HepG2 (cell line): ENCODE measurements around the gene FRMD3. TPM values are rescaled to one million over a fixed set of nuclear protein-coding genes. Genes with fewer than 3 reads are reported as not detected.

Experiments used
- AHR ChIP-seq: IDR thresholded peaks from 2 replicates; pipeline ENCODE4 v1.6.1; 2018; ENCODE audit warnings: missing genetic modification reagents, missing compliant biosample characterization
- BCLAF1 ChIP-seq: fragments of 450-650 bp; IDR thresholded peaks from 2 replicates; pipeline ENCODE4 v1.6.1; 2017; ENCODE audit warnings: mild to moderate bottlenecking
- ELF3 ChIP-seq: IDR thresholded peaks from 2 replicates; pipeline ENCODE4 v1.6.1; 2016; ENCODE audit warnings: missing genetic modification reagents, missing compliant biosample characterization
- ETV5 ChIP-seq: IDR thresholded peaks from 2 replicates; pipeline ENCODE4 v1.6.1; 2018; ENCODE audit warnings: missing biosample characterization, missing genetic modification reagents, inconsistent platforms, borderline replicate concordance
- GABPB1 ChIP-seq: IDR thresholded peaks from 2 replicates; pipeline ENCODE4 v1.6.1; 2016; ENCODE audit warnings: mild to moderate bottlenecking, missing genetic modification reagents, moderate library complexity, missing compliant biosample characterization
- HBP1 ChIP-seq: IDR thresholded peaks from 2 replicates; pipeline ENCODE4 v1.6.1; 2016; ENCODE audit warnings: low read depth, control low read depth
- NAIF1 ChIP-seq: sonication (generic); formaldehyde crosslinking; IDR thresholded peaks from 2 replicates; pipeline ENCODE4 v1.5.0; 2020; ENCODE audit warnings: mild to moderate bottlenecking, missing genetic modification reagents, borderline replicate concordance
- NCOA2 ChIP-seq: sonication (generic); formaldehyde crosslinking; IDR thresholded peaks from 2 replicates; pipeline ENCODE4 v1.8.0; 2022; ENCODE audit warnings: inconsistent platforms
- RXRB ChIP-seq: IDR thresholded peaks from 2 replicates; pipeline ENCODE4 v1.6.1; 2016; ENCODE audit warnings: borderline replicate concordance, missing genetic modification reagents, missing compliant biosample characterization
- SNRNP70 ChIP-seq: fragments of 200-400 bp; formaldehyde crosslinking; IDR thresholded peaks from 2 replicates; pipeline ENCODE4 v1.6.1; 2017; ENCODE audit warnings: mild to moderate bottlenecking, low read depth, low read length, moderate library complexity
- TAF1 ChIP-seq: sonication (generic); formaldehyde crosslinking; IDR thresholded peaks from 2 replicates; pipeline ENCODE4 v1.4.0; 2020; ENCODE audit warnings: missing genetic modification reagents
- WIZ ChIP-seq: sonication (generic); formaldehyde crosslinking; IDR thresholded peaks from 2 replicates; pipeline ENCODE4 v1.5.1; 2020; ENCODE audit warnings: mild to moderate bottlenecking, missing genetic modification reagents
- ZC3H13 ChIP-seq: sonication (generic); formaldehyde crosslinking; IDR thresholded peaks from 2 replicates; pipeline ENCODE4 v1.8.1; 2023; ENCODE audit warnings: mild to moderate bottlenecking, missing genetic modification reagents, moderate library complexity
- ZFP36L1 ChIP-seq: sonication (generic); formaldehyde crosslinking; IDR thresholded peaks from 2 replicates; pipeline ENCODE4 v1.8.0; 2022; ENCODE audit warnings: mild to moderate bottlenecking, missing genetic modification reagents, moderate library complexity
- ZNF331 ChIP-seq: sonication (generic); formaldehyde crosslinking; IDR thresholded peaks from 2 replicates; pipeline ENCODE4 v1.4.0; 2020; ENCODE audit warnings: missing genetic modification reagents
- ZNF335 ChIP-seq: sonication (generic); formaldehyde crosslinking; IDR thresholded peaks from 2 replicates; pipeline ENCODE4 v1.4.0; 2020; ENCODE audit warnings: missing genetic modification reagents
- ZNF550 ChIP-seq: sonication (generic); formaldehyde crosslinking; IDR thresholded peaks from 2 replicates; pipeline ENCODE4 v1.4.0; 2020; ENCODE audit warnings: mild to moderate bottlenecking, missing genetic modification reagents, borderline replicate concordance
- ZNF598 ChIP-seq: sonication (generic); formaldehyde crosslinking; IDR thresholded peaks from 2 replicates; pipeline ENCODE4 v1.5.1; 2020; ENCODE audit warnings: mild to moderate bottlenecking, missing genetic modification reagents, borderline replicate concordance
- polyA plus RNA-seq, 8 experiments: library from polyadenylated mRNA; depleted of rRNA in 3 of 8; stranded (reverse) in 7 of 8; unstranded in 1 of 8; fragments of >200 nt; fragmentation: Illumina TruSeq in 4 of 8; extraction: Trizol in 4 of 8; gene quantifications; 2 replicates each; pipeline versions ENCODE4 v1.2.1 to v1.2.3, GENCODE V29; 2011 to 2016; ENCODE audit warnings: low read depth in 4 of 8, missing spikeins in 1 of 8, mixed read lengths in 1 of 8; ENCODE audit not compliant: insufficient read depth in 1 of 8
- total RNA-seq, 5 experiments: library from RNA; depleted of rRNA; stranded (reverse); fragments of >200 nt; fragmentation: Illumina TruSeq; extraction: Trizol; gene quantifications; 2 replicates each; pipeline ENCODE4 v1.2.3, GENCODE V29; 2016; ENCODE audit warnings: low read depth in 1 of 5
- TF ChIP-seq, protein P1 (sequence below): sonication (generic); formaldehyde crosslinking; IDR thresholded peaks from 2 replicates; pipeline ENCODE4 v1.4.0; 2020; ENCODE audit warnings: missing genetic modification reagents, borderline replicate concordance
- TF ChIP-seq, protein P2 (sequence below): sonication (generic); formaldehyde crosslinking; IDR thresholded peaks from 2 replicates; pipeline ENCODE4 v1.5.0; 2020; ENCODE audit warnings: missing genetic modification reagents
- TF ChIP-seq, protein P3 (sequence below): sonication (generic); formaldehyde crosslinking; IDR thresholded peaks from 2 replicates; pipeline ENCODE4 v1.4.0; 2020; ENCODE audit warnings: missing genetic modification reagents

Gene FRMD3
- total and polyA plus RNA-seq, 2 of the 13 experiments (the other 11 are each of a cell fraction or from before 2014, with no cell fraction given): 3.2 to 7.7 TPM

- TF ChIP-seq ZC3H13 (CRISPR knock-in tag) (no peak), WIZ (CRISPR knock-in tag) (0 out of 2 replicates have a peak, but pooled peaks have one; percentile 46), TAF1 (CRISPR knock-in tag) (peak; percentile 19; the same call in 1 of the 2 replicates), AHR (CRISPR knock-in tag) (no peak), GABPB1 (CRISPR knock-in tag) (peak; percentile 35; the same call in 1 of the 2 replicates), ZNF331 (CRISPR knock-in tag) (peak; percentile 63), ZNF335 (peak; percentile 85), NAIF1 (CRISPR knock-in tag) (no peak), ZFP36L1 (CRISPR knock-in tag) (0 out of 2 replicates have a peak, but pooled peaks have one; percentile 1), ZNF550 (CRISPR knock-in tag) (no peak), NCOA2 (CRISPR knock-in tag) (no peak), RXRB (CRISPR knock-in tag) (no peak), ELF3 (peak; percentile 36; the same call in 1 of the 2 replicates), ZNF598 (CRISPR knock-in tag) (no peak), ETV5 (CRISPR knock-in tag) (peak; percentile 43; the same call in 1 of the 2 replicates), BCLAF1 (no peak), SNRNP70 (no peak), HBP1 (CRISPR knock-in tag) (no peak)
- TF ChIP-seq, protein P1, sequence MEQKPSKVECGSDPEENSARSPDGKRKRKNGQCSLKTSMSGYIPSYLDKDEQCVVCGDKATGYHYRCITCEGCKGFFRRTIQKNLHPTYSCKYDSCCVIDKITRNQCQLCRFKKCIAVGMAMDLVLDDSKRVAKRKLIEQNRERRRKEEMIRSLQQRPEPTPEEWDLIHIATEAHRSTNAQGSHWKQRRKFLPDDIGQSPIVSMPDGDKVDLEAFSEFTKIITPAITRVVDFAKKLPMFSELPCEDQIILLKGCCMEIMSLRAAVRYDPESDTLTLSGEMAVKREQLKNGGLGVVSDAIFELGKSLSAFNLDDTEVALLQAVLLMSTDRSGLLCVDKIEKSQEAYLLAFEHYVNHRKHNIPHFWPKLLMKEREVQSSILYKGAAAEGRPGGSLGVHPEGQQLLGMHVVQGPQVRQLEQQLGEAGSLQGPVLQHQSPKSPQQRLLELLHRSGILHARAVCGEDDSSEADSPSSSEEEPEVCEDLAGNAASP: no peak
- TF ChIP-seq, protein P2, sequence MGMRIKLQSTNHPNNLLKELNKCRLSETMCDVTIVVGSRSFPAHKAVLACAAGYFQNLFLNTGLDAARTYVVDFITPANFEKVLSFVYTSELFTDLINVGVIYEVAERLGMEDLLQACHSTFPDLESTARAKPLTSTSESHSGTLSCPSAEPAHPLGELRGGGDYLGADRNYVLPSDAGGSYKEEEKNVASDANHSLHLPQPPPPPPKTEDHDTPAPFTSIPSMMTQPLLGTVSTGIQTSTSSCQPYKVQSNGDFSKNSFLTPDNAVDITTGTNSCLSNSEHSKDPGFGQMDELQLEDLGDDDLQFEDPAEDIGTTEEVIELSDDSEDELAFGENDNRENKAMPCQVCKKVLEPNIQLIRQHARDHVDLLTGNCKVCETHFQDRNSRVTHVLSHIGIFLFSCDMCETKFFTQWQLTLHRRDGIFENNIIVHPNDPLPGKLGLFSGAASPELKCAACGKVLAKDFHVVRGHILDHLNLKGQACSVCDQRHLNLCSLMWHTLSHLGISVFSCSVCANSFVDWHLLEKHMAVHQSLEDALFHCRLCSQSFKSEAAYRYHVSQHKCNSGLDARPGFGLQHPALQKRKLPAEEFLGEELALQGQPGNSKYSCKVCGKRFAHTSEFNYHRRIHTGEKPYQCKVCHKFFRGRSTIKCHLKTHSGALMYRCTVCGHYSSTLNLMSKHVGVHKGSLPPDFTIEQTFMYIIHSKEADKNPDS (CRISPR knock-in tag): no peak
- TF ChIP-seq, protein P3, sequence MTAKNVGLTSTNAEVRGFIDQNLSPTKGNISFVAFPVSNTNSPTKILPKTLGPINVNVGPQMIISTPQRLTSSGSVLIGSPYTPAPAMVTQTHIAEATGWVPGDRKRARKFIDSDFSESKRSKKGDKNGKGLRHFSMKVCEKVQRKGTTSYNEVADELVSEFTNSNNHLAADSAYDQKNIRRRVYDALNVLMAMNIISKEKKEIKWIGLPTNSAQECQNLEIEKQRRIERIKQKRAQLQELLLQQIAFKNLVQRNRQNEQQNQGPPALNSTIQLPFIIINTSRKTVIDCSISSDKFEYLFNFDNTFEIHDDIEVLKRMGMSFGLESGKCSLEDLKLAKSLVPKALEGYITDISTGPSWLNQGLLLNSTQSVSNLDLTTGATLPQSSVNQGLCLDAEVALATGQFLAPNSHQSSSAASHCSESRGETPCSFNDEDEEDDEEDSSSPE: no peak
These were observed 318.9 kb downstream of the FRMD3 start (continued) for GRCh38 chr9:83219154-83219923.
